Measurements from ENCODE around the gene DDX49. TPM values are rescaled to one million over a fixed set of nuclear protein-coding genes. Genes with fewer than 3 reads are reported as not detected.
"Not testable (repeated sequence)": the region's sequence is repeated elsewhere in the genome, so short reads cannot be mapped to it uniquely, and the experiment has no call there.

DDX49 gene
- total and polyA plus RNA-seq, 5 experiments from 2014 or later, result 21.7 to 46.4 (median 37.5) TPM

- no peak for ATAC-seq
- no peaks in the 10 kb centered on the region for H3K9me3 Mint-ChIP-seq
- no peak for DNase-seq
Observed at GRCh38 chr19:18898081-18898606, 21.4 kb upstream of the DDX49 start.

GRCh38 chr19:18898607-18899408 is 20.7 kb upstream of the DDX49 start:
- ATAC-seq (no peak), DNase-seq (no peak)
- peaks cover 0 to 33% (median 15%) of the 10 kb centered on the region in 3 donors for H3K36me3 Mint-ChIP-seq
- peaks cover 11 to 24% (median 15%) of the 10 kb centered on the region in 5 donors for H3K27me3 Mint-ChIP-seq
- no peak overlapping the region for H3K4me3 Mint-ChIP-seq
- peaks cover 4 to 15% (median 12%) of the 10 kb centered on the region in 4 donors for H3K4me1 Mint-ChIP-seq
- POLR2A ChIA-PET, result interaction anchor here (1.3 kb wide), 1 partner anchor 20 kb away, joined by 3 read pairs; the partner anchor contains the start of genes COPE and DDX49
- no peaks in the 10 kb centered on the region for H3K9me3 Mint-ChIP-seq
- no peak overlapping the region for H3K27ac Mint-ChIP-seq

More at GRCh38 chr19:18898081-18898606, 21.4 kb upstream of the DDX49 start:
- peak overlapping the region in 2 of 10 donors; percentile 62 to 80 for H3K4me3 Mint-ChIP-seq
- peaks cover 11 to 30% (median 17%) of the 10 kb centered on the region in 5 donors for H3K27me3 Mint-ChIP-seq
- peaks cover 4 to 15% (median 12%) of the 10 kb centered on the region in 4 donors for H3K4me1 Mint-ChIP-seq
- POLR2A ChIA-PET, result interaction anchor here (0.6 to 1.3 kb wide), 2 partner anchors 20 to 21 kb away, joined by 3 to 6 read pairs; partner anchors contain the start of genes COPE and DDX49
- H3K36me3 Mint-ChIP-seq, result peaks cover 0 to 31% (median 15%) of the 10 kb centered on the region in 3 donors
- no peak overlapping the region for H3K27ac Mint-ChIP-seq

GRCh38 chr19:18899624-18900560 is 19.6 kb upstream of the DDX49 start:
- H3K4me3 Mint-ChIP-seq, result no peak overlapping the region
- H3K27ac Mint-ChIP-seq, result no peak overlapping the region
- no peak for ATAC-seq
- POLR2A ChIA-PET, result no interaction called here
- H3K9me3 Mint-ChIP-seq, result no peaks in the 10 kb centered on the region
- H3K27me3 Mint-ChIP-seq, result peaks cover 9 to 20% (median 13%) of the 10 kb centered on the region in 5 donors
- peaks cover 4 to 14% (median 12%) of the 10 kb centered on the region in 4 donors for H3K4me1 Mint-ChIP-seq
- DNase-seq, result no peak
- H3K36me3 Mint-ChIP-seq, result peaks cover 0 to 37% (median 15%) of the 10 kb centered on the region in 3 donors

- H3K4me3 Mint-ChIP-seq, result no peak overlapping the region
- peaks cover 9 to 20% (median 13%) of the 10 kb centered on the region in 5 donors for H3K27me3 Mint-ChIP-seq
- H3K9me3 Mint-ChIP-seq, result no peaks in the 10 kb centered on the region
- no peak for ATAC-seq
- DNase-seq, result no peak
- H3K27ac Mint-ChIP-seq, result no peak overlapping the region
- H3K4me1 Mint-ChIP-seq, result peaks cover 4 to 12% (median 11%) of the 10 kb centered on the region in 4 donors
- POLR2A ChIA-PET, result no interaction called here
- H3K36me3 Mint-ChIP-seq, result peaks cover 0 to 43% (median 15%) of the 10 kb centered on the region in 3 donors
Observed at GRCh38 chr19:18900700-18901481, 18.6 kb upstream of the DDX49 start.

- POLR2A ChIA-PET, result interaction anchor here (0.7 kb wide), 1 partner anchor 1716 kb away, joined by 5 read pairs; no protein-coding TSS in a partner anchor
Observed at GRCh38 chr19:18901491-18901890, 18.0 kb upstream of the DDX49 start.

GRCh38 chr19:18902519-18902918 is 17.0 kb upstream of the DDX49 start:
- not testable (repeated sequence) for H3K4me1 Mint-ChIP-seq, ATAC-seq, H3K4me3 Mint-ChIP-seq, DNase-seq, H3K27me3 Mint-ChIP-seq, H3K9me3 Mint-ChIP-seq
- Mint-ChIP-seq H3K27ac (peak overlapping the region in 1 of 10 donors; percentile 65), H3K36me3 (peaks cover 0 to 41% (median 16%) of the 10 kb centered on the region in 3 donors)
- POLR2A ChIA-PET, result interaction anchor here (0.6 kb wide), 1 partner anchor 16 kb away, joined by 4 read pairs; no protein-coding TSS in a partner anchor

More at GRCh38 chr19:18901491-18901890, 18.0 kb upstream of the DDX49 start:
- no peak for DNase-seq
- Mint-ChIP-seq H3K4me3 (no peak overlapping the region), H3K4me1 (peaks cover 3 to 10% (median 9%) of the 10 kb centered on the region in 4 donors), H3K27ac (no peak overlapping the region), H3K9me3 (no peaks in the 10 kb centered on the region), H3K27me3 (peaks cover 8 to 15% (median 11%) of the 10 kb centered on the region in 5 donors), H3K36me3 (peaks cover 0 to 43% (median 18%) of the 10 kb centered on the region in 3 donors)
- no peak for ATAC-seq

GRCh38 chr19:18903156-18904037 is 16.1 kb upstream of the DDX49 start:
- POLR2A ChIA-PET, result no interaction called here
- no peaks in the 10 kb centered on the region for H3K9me3 Mint-ChIP-seq
- no peaks in the 10 kb centered on the region for H3K27me3 Mint-ChIP-seq
- H3K36me3 Mint-ChIP-seq, result peaks cover 0 to 44% (median 16%) of the 10 kb centered on the region in 3 donors
- DNase-seq (no peak), ATAC-seq (peak in 1 of 2 donors; percentile 6)
- H3K4me1 Mint-ChIP-seq, result no peaks in the 10 kb centered on the region
- H3K4me3 Mint-ChIP-seq, result no peak overlapping the region
- H3K27ac Mint-ChIP-seq, result peak overlapping the region in 2 of 10 donors; percentile 56 to 93

- no peak for ATAC-seq
- Mint-ChIP-seq H3K9me3 (no peaks in the 10 kb centered on the region), H3K36me3 (peaks cover 0 to 43% (median 12%) of the 10 kb centered on the region in 3 donors), H3K4me3 (no peak overlapping the region), H3K27ac (peak overlapping the region in 2 of 10 donors; percentile 80 to 89), H3K4me1 (no peaks in the 10 kb centered on the region), H3K27me3 (no peaks in the 10 kb centered on the region)
- DNase-seq, result no peak
- POLR2A ChIA-PET, result interaction anchor here (0.6 kb wide), 1 partner anchor 139 kb away, joined by 3 read pairs; no protein-coding TSS in a partner anchor
Observed at GRCh38 chr19:18904334-18905057, 15.0 kb upstream of the DDX49 start.

GRCh38 chr19:18905058-18905456 is 14.5 kb upstream of the DDX49 start:
- POLR2A ChIA-PET, result no interaction called here
- ATAC-seq (no peak), DNase-seq (no peak)
- H3K4me1 Mint-ChIP-seq, result peaks cover 0 to 3% (median 0%) of the 10 kb centered on the region in 4 donors
- peak overlapping the region in 3 of 10 donors; percentile 58 to 89 (median 80) for H3K27ac Mint-ChIP-seq
- H3K9me3 Mint-ChIP-seq, result no peaks in the 10 kb centered on the region
- H3K27me3 Mint-ChIP-seq, result no peaks in the 10 kb centered on the region
- H3K4me3 Mint-ChIP-seq, result no peak overlapping the region
- H3K36me3 Mint-ChIP-seq, result peaks cover 0 to 43% (median 12%) of the 10 kb centered on the region in 3 donors

GRCh38 chr19:18905513-18906236 is 13.8 kb upstream of the DDX49 start:
- H3K36me3 Mint-ChIP-seq, result peaks cover 0 to 40% (median 11%) of the 10 kb centered on the region in 3 donors
- POLR2A ChIA-PET, result interaction anchor here (0.6 kb wide), 1 partner anchor 393 kb away, joined by 3 read pairs; no protein-coding TSS in a partner anchor
- DNase-seq, result no peak
- peaks cover 0 to 3% (median 0%) of the 10 kb centered on the region in 4 donors for H3K4me1 Mint-ChIP-seq
- H3K27ac Mint-ChIP-seq, result peak overlapping the region in 3 of 10 donors; percentile 58 to 89 (median 62)
- ATAC-seq, result peak in 1 of 2 donors; percentile 15
- no peaks in the 10 kb centered on the region for H3K9me3 Mint-ChIP-seq
- H3K27me3 Mint-ChIP-seq, result no peaks in the 10 kb centered on the region
- H3K4me3 Mint-ChIP-seq, result no peak overlapping the region

All from naive thymus-derived CD8-positive, alpha-beta T cell (primary cell).